Jurkat, Clone E6-1 (cell line): ENCODE measurements around the gene SUSD4. TPM values are rescaled to one million over a fixed set of nuclear protein-coding genes. Genes with fewer than 3 reads are reported as not detected.
A peak's percentile ranks its signal among the peaks of the same experiment; 100 is the strongest.
"Not testable (repeated sequence)": the region's sequence is repeated elsewhere in the genome, so short reads cannot be mapped to it uniquely, and the experiment has no call there.

Source experiments
- DNase-seq: peaks from one replicate; pipeline ENCODE4 v3.0.0-alpha.2; 2011; ENCODE audit warnings: low read depth, low spot score
- H3K4me3 ChIP-seq: 2 replicates; pipeline ENCODE4 v1.5.1; 2011; ENCODE audit warnings: mild to moderate bottlenecking, low read length, control low read depth, moderate library complexity
- polyA plus RNA-seq: library from polyadenylated mRNA; unstranded; fragments of >200 nt; gene quantifications from one replicate; pipeline ENCODE4 v1.2.1, GENCODE V29; 2012; ENCODE audit warnings: missing spikeins; ENCODE audit not compliant: insufficient read length, insufficient read depth

SUSD4 gene, protein sequence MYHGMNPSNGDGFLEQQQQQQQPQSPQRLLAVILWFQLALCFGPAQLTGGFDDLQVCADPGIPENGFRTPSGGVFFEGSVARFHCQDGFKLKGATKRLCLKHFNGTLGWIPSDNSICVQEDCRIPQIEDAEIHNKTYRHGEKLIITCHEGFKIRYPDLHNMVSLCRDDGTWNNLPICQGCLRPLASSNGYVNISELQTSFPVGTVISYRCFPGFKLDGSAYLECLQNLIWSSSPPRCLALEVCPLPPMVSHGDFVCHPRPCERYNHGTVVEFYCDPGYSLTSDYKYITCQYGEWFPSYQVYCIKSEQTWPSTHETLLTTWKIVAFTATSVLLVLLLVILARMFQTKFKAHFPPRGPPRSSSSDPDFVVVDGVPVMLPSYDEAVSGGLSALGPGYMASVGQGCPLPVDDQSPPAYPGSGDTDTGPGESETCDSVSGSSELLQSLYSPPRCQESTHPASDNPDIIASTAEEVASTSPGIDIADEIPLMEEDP
- polyA plus RNA-seq, result 27.6 TPM

- DNase-seq, result peak; percentile 78
- peak within 1 kb of the TSS; percentile 71 for H3K4me3 ChIP-seq
Observed at GRCh38 chr1:223363856-223364684, at the start of gene SUSD4. Gene SUSD4, minus strand, starts transcription at chr1:223364176. Its CDS starts 751 bp downstream, at chr1:223363425.

- DNase-seq, result no peak
- H3K4me3 ChIP-seq, result no peak overlapping the region
Observed at GRCh38 chr1:223413216-223413615, 49.2 kb upstream of the SUSD4 start.

GRCh38 chr1:223411710-223412109, 47.7 kb upstream of the SUSD4 start:
- no peak overlapping the region for H3K4me3 ChIP-seq
- no peak for DNase-seq

GRCh38 chr1:223411309-223411708, 47.3 kb upstream of the SUSD4 start:
- DNase-seq, result no peak
- no peak overlapping the region for H3K4me3 ChIP-seq

- no peak overlapping the region for H3K4me3 ChIP-seq
- no peak for DNase-seq
Observed at GRCh38 chr1:223410036-223410435, 46.1 kb upstream of the SUSD4 start.

DNA sequence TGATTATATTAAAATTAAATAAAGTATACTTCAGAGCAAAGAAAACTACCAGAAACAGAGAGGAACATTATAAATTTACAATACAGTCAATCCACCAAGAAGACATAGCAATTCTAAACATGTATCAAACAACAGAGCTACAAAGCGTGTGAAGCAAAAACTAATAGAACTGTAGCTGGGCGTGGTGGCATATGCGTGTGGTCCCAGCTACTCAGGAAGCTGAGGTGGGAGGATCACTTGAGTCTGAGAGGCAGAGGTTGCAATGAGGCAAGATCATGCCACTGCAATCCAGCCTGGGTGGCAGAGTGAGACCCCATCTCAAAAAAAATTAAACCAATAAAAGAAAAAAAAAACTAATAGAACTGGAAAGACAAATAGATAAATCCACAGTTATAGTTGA, 41.5 kb upstream of the SUSD4 start:
- no peak overlapping the region for H3K4me3 ChIP-seq
- DNase-seq, result no peak

DNA sequence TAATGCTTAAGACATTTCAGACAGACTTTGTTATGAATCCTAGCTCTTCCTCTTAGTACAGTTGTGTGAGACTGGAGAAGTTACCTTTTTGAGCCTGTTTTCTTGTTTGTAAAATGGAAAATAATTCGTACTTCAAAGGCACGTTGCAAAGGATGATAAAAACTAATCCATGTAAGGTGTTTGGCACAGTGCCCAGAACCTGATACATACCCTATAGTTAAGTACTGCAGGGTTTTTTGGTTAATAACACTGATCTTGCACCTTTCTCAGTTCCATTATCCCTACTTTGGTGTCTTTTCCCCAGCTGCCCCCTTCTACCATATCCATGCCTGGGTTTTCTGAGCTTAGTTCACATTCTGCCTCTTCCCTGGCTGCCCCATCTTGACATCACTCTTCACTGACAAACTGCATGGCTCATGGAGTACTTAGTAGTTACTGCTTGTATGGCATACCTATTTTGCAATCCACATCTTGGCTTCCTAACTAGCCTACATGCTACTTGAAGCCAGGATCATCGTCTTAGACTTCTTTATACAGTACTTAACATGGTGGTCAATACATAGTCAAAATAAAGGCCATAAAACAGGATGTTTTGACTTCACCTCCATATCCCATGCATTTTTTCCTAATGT, 39.3 kb upstream of the SUSD4 start:
- peak; percentile 12 for DNase-seq
- H3K4me3 ChIP-seq, result no peak overlapping the region

- H3K4me3 ChIP-seq, result no peak overlapping the region
- DNase-seq, result no peak
Observed at GRCh38 chr1:223402790-223403142, 38.8 kb upstream of the SUSD4 start.

GRCh38 chr1:223401873-223402789, 38.2 kb upstream of the SUSD4 start:
- H3K4me3 ChIP-seq, result no peak overlapping the region
- DNase-seq, result no peak

DNA sequence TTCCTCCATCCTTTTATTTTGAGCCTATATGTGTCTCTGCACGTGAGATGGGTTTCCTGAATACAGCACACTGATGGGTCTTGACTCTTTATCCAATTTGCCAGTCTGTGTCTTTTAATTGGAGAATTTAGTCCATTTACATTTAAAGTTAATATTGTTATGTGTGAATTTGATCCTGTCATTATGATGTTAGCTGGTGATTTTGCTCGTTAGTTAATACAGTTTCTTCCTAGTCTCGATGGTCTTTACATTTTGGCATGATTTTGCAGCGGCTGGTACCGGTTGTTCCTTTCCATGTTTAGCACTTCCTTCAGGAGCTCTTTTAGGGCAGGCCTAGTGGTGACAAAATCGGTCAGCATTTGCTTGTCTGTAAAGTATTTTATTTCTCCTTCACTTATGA, 35.4 kb upstream of the SUSD4 start:
- not testable (repeated sequence) for DNase-seq

GRCh38 chr1:223394706-223395105, 30.7 kb upstream of the SUSD4 start:
- DNase-seq, result no peak
- H3K4me3 ChIP-seq, result no peak overlapping the region

More for the DNA sequence above, 35.4 kb upstream of the SUSD4 start:
- not testable (repeated sequence) for H3K4me3 ChIP-seq

- H3K4me3 ChIP-seq, result no peak overlapping the region
- no peak for DNase-seq
Observed at GRCh38 chr1:223394242-223394641, 30.3 kb upstream of the SUSD4 start.

DNA sequence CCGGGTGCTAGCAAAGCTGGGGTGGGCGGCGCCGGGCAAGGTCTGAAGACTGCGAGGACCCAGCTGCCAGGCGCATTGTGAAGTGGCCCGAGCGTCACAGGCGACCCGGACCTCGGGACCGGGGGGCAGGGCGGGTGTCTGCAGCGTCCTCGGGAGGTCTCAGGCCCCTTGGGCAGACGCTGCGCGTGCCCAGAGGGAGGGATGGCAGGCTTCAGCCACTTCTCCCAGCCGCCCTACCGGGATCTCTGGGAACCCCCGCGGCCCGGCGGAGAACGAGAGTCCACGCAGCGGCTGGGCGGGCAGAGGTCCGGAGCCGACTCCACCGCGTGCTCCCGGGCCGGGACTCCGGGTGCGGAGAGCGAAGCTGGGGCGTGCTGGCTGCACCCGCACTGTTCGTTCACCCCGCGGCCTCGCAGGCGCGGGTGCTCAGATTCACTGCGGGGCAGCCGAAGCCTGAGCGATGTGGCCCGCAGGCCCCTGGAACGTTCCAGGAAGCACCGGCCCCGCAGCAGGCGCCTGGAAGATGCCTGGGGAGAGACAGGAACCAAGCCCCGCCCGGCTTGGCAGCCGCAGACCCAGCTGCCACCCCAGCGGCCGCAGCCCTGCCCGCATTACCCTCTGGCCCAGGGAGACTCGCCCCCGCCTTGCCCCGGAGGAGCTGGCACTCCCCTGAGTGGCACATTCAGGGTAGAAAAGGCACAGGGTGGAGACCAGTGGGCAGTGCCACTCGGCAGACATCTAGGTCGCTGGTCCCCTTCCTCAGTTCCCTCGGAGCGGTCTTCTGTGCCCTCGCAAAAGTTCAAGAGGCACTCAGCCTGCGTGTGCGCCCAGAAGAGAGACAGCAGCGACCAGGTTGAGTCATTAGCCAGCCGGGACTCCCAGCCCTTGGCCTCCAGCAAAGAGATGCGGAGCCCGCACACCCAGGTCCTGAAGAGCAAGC, 29.6 kb upstream of the SUSD4 start, which contains the start of gene CCDC185:
Gene CCDC185 (plus strand): TSS at position 141 of the 940 bp plus-strand sequence. CDS start 61 bp downstream, at position 202.
- DNase-seq, result no peak
- H3K4me3 ChIP-seq, result no peak within 1 kb of the TSS

DNA sequence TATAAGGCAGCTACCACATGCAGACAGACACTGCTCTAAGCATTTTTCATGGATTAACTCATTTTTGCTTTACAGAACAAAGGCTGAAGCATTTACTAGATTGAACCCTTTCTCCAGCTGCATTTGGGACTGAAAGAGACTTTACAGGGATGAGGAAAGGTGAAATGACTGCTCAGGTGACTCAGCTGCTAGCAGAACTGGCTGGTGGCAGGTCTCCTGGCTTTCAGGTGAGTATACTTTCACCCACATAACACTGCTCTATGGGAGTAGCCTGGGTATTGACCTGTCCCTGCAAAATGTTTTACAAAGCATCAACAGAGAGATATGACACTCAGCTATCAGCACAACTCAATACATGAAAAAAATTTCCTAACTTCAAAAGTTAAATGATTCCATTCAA, 26.6 kb upstream of the SUSD4 start:
- no peak for DNase-seq
- no peak overlapping the region for H3K4me3 ChIP-seq

DNA sequence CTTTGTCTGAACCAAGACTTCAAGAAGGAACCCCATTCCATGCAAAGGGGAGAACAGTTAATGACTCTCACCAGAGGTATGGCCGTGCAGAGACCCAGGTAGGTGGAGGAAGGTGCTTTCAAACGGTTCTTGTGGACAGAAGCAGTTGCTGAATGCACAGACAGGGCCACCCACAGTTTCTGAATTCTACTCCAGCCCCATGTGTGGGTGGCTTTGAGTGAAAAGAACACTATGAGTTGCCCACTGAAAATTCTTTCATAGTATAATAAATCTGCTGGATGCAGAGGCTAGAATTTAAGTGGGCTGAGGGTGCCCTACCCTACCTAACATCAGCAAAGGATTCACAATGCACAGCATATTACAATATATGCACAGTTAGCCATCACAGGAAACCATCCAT, 22.0 kb upstream of the SUSD4 start:
- H3K4me3 ChIP-seq, result no peak overlapping the region
- DNase-seq, result no peak

GRCh38 chr1:223378754-223379153, 14.8 kb upstream of the SUSD4 start:
- no peak overlapping the region for H3K4me3 ChIP-seq
- no peak for DNase-seq

GRCh38 chr1:223374064-223374610, 10.2 kb upstream of the SUSD4 start:
- DNase-seq, result no peak
- H3K4me3 ChIP-seq, result no peak overlapping the region
